NCI-H1694 (cell line): Measurements from ENCODE around the gene BCOR.

Experiments
- DNase-seq: peaks from one replicate; lab custom pipeline; 2025; lab: John Stamatoyannopoulos, UW

Gene BCOR

DNA sequence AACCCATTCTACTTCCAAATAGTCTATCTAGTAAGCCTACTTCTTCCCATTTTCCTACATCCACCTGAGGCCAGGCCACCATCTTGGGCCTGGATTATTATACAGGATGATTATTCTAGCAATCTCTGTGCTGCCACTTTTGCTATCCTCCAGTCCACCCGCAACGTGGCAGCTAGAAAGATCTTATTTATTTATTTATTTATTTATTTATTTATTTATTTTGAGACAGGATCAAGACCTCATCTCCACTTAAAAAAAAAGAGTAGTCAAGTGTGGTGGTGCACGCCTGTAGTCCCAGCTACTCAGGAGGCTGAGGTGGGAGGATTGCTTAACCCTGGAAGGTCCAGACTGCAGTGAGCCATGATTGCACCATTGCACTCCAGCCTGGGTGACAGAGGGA, 15.2 kb upstream of the BCOR start:
- no peak for DNase-seq

DNA sequence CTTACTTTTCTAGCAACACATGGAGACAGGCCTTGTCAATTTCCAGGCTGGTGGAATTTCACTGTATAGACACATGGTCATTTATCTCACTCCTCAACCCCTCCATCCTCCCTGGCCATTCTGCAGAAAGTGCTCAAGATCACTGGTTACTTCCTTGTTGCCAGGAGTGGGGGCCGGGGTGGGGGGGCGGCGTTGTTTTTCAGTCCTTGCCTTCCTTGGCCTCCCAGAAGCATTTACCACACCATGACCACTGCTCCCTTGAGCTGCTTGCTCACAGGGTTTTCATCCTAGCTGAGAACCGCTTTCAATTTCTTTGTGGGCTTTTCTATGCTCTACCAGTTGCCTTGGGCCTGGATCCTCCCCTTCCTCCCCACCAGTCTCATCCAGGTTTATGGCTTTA, 14.1 kb upstream of the BCOR start:
- no peak for DNase-seq

DNA sequence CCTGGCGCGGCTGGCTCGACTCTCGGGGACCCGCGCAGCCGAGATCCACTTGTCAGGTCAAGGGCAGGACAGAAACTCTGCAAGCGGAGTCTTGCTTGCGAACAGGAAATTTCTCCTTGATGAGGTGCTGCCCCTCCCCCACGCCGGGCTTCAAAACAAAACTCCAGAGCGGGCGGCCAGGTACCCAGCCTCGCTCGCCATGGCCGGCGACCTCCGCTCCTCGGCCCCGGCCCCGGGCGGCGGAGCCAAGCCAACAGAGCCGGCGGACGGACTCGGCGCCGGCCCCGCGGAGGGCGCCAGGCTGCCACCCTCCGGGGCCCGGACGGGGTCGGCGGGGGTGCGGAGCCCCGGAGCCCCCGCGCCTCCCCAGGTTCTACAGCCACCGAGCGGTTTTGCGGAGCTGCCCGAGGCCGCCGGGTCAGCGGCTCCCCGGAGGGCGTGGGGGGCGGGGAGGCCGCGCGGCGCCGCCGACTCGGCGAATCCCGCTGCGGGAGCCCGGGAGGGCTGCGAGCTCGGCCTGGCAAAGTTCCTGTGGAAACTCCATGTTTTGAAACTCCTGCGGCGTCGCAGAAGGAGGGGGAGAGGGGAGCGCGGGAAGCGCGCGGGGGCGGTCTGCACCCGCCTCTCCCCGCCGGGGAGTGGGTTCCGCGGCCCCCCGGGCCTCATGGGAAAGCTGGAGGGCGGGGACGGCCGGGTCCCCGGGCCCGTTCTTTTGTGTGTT, 11.7 kb upstream of the BCOR start:
- DNase-seq: peak; percentile 62

DNA sequence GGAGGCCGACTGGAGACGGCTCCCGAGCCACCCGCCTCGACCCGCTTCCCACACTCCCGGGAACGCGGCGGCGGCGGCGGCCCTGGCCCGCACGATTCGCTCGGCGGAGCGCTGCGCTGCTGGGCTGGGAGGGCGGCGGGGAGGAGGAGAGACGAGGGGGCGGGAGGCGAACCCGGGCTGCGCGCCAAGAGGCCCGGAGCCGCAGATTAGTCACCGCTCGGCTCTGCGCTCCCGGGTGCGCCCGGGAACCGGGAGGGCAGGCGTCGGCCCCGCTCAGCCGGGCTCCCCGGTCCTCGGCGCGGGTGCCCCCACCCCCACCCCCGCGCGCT, 11.2 kb upstream of the BCOR start:
- peak; percentile 50 for DNase-seq

DNA sequence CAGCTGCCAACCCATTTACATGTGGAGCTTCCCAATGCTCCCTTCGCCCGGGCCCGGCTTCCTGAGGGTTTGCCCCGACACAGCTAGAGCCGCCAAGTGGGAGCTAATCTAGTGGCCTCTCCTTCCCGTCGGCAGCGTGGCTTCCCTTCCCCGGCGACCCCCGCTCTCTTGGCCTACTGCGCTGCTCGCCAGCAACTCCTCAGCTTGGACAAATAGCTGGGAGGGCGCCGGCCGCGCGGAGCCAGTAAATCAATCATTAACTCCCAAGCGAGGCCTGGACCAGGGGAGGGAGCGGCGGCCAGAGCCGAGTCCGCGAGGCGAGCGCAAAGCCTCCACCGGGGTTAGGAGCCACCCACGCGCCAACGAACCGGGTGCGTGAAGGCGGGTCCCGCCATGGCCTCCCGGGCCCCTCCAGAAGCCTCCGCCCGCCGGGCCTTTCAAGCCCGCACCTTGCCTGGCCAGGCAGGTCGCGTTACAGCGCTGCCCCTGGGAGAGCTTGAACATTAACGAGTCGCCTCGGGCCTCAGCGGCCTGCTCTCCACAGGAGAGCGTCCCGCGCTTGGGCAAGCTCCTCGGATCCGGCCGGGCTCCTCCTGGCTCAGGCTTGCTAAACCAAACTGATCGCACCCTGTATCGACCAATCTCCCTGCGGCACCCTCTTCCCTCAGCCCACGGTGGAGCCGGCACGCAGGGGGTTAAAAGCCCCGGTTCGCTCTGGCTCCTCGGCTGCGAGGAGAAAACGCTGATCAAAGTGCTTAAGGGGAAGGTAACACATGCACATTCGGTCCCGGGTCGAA, 10.6 kb upstream of the BCOR start:
- DNase-seq: no peak

DNA sequence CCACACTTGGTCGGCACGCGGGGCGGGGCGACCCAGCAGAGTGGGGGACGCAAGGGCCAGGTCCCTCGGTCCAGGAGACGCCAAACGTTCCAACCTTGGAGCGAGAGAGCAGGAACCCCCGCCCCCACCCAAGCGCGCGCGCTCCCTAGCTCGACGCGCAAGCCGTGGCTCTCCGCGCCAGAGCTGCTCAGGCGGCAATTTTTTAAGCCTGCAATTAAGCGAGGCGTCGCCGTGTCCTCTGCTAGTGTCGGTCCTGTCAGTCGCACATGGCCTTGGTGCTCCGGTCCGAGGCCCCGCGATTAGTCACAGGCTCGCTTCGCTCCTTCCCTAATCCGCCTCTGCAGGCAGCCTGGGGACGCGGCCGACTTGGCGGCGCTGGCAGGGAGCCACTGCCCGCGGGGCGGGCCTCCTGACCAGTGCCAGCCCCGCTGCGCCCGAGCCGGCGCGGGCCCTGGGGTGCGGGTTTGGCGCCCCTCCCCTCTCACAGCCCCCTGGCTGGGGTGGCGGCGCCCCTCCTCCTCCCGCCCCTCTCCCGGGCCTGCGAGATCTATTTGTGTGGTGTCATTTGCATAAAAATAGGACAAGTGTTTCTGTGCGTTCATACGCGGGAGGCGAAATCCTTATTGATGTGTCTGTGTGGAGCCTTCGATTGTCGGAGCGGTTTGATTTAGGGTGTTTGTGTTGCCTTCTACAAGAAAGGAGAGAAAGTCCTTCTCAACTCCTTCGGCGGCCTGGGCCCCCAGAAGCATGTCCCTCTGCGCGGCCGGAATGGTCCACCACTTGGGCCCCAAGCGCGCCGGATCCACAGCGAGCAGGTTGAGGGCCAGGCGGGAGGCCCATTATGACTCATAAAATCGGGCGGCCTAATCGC, 9.8 kb upstream of the BCOR start:
- peak; percentile 27 for DNase-seq

DNA sequence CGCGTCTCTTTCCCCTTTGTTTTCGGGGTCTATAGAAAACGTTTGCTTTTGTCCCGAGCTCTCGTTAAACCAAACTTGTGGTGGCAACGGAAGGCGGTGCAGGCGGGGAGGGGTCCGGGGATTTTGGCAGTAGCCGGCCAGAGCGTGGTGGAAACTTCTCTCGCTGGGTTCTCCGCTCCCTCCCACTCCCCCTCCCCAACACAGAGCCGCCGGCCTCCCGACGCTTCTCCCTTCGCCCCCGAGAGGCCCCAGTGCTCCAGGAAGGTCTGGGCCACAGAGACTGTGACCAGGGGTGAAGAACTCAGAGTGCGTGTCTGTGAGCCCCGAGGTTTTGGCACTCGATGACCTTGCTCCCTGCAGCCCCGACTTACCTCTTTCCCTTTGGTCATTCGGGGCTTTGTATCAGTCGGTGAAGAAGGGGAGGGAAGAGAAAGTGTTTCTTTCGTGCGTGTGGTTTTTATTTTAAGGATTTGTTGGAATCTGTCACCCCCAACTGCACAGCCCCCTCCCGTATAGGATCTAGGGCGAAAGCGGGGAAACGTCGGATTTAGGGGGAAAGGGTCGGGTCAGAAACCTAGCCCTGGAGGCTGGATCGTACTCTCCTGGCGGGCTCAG, 9.0 kb upstream of the BCOR start:
- no peak for DNase-seq

DNA sequence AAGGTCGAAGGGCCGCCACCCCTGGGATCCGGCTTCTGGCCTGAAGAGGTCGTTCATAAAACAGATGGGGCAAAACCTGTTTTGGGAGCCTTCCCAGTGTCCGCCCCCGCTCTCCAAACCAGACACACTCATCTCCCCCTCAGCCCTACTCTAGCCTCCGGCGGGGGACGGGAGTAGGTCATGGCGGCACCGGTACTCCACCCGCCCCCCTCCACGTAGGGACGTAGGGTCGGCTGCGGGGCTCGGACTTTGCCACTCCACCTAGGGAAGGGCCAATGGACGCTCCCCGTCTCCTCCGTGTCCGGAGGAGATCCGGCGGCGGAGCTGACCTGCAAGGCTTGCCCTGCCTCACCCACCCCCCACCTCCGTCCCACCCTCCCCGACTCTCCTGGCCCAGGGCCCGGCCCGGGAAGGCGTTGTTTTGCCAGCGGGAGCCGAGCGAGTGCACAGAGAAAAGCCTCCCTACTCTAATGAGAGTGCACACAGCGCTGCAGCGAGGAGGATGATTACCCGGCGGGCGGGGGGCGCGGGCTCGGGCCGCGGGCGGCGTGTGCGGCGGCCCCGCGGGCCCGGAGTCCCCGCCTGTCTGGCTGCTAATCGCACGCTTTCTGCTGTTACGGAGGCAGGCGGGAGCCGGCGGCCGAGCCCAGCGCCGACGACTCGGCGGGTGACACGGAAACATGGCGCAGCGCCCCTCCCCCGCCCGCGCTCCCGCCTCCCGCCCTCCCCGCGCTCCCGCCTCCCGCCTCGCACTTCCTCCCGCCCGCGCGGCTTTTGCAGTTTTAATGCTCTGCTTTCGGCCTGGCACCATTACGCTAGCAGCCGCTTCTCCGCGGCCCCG, 8.3 kb upstream of the BCOR start:
- peak; percentile 40 for DNase-seq

DNA sequence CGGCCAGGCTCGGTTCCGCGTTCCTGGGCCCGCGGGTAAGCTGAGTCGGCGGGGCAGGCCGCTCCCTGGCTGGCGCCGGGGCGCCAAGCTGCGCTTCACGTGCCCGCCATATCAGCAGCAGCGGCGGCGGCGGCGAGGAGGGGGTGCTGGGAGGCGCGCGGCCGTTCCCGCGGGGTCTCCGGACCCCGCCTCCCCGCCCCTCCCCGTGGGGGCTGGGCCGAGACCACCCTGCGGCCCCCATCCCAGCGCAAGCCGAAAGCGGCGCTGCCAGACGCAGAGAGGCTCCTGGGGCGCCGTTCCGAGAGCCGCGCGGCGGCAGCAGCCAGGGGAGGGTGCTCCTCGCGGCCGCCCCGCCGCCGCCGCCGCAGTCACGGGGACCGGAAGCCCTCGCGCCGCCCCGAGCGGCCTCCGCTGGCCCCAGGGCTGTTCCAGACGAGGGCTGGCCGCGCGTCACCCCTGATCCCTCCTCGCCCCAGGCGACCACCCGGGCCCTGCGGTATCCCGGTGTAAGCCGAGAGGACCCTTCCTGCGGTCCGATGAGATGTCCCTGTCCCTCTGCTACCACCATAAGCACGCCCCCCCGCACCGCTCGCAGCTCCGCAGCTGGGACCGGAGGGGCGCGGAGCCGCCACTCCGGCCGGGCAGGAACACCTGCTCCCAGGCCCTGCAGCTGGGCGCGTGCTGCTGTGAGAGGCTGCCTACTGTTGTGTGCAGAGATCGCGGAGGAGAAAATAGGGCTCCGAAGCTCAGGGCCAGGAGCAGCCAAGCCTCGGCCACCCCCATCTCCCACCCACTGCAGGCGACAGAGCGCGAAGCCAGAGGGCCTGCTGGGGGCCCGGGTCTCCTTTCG, 7.5 kb upstream of the BCOR start:
- peak; percentile 16 for DNase-seq

DNA sequence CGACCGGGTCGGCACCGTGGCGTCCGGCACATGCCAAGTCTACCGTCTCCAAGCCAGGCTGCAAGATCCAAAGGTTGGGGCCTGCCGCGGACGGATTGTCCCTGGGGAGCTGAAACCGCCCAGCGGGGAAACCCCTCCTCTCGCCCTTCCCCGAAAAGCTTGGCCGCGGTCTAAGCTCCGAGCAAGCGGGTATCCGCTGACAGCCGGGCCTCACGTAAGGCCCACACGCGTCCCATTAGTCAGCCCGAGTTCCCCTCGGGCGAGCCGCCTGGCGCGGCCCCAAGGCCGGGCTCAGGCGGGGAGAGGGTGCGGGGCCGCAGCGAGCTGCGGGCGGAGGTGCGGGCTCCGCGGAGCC, 6.8 kb upstream of the BCOR start:
- DNase-seq: no peak

DNA sequence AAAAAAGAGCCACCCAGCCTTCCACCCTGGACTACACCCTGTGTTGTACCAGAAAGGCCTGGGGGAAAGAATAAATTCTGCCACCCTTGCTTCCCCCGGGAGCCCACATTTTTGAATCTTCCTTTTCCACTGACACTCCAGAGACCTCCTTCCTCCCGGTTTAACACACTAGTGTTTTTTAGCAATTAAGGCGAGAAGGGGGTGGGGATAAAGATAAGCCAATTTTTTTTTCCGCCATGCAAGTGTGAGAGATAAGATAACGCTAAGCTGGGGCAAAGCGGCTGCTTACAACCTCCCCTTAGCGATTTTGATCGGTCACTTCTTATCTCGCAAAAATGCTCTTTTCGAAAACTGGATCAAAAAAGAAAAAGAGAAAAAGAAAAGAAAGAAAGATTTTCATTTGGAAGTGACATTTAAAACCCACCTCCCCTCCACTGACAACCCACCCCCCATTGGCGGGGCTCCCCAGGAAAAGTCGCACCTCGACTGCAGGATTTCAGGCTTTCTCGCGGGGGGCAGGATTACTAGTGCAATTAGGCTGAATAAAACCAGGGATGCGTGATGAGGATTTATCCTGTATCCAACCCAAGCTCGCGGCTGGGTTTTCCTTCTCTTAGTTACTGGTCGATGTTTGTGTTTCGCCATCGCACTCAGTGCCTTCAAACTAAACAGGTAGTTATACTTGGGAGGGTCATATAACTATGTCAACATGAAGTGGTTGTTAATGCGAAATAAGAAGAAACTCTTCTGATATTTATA, 6.0 kb upstream of the BCOR start:
- no peak for DNase-seq

DNA sequence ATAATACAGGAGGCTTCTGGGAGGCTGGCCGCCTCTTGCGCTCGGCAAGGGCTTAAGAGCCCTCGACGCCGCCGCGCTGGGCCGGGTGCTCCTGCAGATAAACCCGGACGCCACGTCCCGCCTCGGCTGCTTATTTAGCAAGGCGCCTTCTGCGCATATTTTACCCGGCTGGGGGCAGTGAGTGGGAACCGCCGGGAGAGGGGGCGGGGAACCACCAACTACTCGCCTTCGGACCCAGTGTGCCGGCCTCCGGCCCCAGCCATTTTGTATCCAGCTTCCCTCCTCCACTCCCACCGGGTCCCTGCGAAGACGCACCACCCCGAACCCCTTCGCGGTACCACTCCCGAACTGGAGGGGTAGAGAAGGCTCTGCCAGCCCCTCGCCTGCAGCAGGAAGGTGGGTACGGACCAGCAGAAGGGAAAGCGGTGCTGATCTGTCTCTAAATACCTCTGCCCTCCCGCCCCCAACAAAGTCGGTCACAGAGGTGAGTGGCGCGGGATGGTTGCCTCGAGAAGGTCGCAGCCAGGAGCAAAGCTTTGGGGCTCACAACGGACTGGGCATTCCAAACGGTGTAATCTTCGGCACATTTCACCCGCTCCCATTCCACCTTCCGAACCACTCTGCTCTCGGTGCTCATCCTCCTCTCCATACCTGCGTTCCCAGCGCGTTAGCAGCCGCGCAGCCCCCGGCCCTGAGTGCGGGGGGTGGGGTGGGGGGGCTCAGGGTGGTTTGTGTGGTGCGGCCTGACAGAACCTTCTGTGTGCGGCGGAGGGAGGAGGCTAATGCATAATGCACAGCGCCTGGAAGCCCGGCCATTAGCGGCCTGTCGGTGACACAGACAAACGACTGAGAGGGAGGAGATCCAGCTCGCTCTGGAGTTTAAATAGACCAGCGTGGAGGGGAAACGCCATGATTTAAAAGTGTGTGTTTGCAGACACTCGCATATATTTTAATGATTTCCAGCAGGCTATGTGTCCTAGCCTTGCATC, 4.9 kb upstream of the BCOR start:
- no peak for DNase-seq

DNA sequence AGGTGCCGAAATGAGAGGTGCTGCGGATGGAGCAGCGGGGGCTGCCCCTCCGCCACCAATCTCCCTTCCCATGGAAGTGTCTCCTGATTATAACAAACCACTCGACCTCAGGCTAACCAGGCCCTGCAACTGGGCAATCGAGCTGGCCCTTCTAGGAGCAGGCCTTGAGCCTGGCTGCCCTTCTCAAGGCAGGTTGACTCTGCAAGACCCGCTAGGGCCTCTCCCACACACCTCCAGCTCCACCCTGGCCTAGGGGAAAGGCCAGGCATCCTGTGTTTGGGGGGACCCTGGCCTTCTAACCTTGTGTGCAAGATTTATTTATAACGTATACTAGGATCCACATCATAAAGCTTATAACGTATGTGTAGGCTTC, 3.7 kb upstream of the BCOR start:
- no peak for DNase-seq

DNA sequence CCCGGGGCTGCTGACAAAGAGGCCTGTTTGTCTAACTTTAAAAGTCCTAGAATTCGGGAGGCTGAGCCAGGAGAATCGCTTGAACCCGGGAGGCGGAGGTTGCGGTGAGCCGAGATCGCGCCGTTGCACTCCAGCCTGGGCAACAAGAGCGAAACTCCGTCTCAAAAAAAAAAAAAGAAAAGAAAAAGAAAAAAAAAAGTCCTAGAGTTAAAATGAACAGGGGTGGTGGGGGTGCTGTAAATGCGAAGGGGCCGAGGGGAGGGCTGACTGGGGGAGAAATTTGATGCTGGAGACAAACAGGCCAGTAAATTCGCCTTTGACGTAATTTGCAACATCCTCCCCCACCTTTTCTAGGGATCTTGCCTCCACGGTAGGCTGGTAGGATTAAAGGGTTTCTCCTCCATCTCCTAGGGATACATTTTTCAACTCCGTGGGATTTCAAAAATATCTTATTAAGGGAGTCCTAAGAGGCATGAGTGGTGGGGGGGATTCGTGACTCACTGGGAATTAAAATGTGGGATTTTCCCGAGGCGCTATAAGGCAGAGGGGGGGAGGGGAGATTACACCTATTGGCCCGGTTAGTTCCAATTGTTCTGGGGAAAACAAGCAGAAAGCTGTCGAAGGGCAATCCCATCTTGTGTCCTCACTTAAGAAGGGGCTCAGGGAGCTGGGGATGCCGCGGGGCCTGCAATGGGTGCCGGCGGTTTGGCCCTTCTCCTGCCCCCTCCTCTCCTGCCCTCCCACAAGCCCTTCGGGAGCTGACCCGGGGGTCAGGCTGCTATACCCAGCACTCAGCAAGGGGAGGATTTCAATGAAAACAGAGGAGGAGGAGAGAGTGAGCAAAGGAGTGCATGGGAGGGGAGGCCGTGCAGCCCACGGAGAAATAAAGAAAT, 3.0 kb upstream of the BCOR start:
- DNase-seq: no peak

DNA sequence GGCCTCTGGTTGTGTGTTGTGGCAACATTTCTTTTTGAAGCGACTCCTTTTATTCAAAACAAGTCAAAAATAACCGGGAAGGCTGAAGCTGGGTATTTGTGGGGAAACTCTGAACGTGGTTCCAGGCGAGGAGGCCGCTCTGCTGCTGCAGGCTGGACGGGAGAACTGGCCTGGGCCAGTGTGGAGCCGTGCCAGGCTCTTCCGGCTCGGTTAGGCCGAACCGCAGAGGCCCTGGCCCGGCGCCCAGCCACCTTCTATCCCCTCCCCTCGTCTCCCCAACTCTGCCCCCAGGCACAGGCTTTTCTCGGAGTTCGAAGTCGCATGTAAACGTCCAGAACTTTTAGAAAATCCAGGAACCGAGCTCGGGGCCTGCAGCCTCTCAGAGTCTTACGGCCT, 2.4 kb upstream of the BCOR start:
- DNase-seq: no peak

DNA sequence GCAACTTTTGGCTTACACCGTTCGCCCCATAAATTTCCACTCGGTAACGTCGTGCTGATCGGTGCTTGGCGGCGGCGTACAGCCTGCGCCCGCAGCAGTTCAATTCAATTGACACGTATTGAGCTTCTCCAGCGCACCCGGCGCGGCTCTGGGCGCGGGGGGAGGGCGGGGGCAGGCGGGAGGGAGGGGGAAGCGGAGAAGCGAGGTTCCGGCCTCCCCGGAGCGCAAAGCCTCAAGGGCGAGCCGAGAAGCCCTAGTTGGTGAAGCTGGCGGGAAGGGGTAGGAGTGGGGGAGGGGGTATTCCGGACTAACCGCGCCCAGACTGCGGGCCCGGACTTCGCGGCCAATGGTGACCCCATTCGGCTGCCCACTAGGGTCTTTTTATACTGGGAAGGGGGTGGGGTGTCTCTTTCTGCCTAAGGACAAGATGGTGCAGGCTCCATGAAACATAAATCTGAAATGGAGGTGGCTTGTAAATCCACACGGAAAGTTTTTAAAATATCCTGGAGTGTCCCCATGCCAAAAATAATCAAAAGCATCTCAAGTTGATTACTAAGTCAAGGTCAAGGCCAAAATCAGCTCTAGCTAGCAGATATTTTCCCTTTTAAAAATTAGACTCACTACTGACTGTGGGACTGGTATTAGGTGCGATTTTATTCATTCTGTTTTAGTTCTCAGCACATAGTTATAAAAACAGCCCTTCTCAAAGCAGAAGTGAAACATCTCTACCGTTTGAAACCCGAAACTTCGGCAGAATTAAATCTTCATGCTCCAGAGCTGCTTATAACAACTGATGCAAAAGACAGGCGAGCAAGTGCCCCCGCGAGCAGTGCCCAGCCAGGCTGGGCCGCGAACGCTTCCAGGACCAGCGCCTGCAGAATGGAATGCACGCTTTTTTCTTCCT, 1.5 kb upstream of the BCOR start:
- no peak for DNase-seq
